Neutrophil (primary cell): Measurements from ENCODE around the gene PCLO.

Experiments used
- H3K27ac ChIP-seq: fragments of 200-600 bp; sonication (generic); 2 replicates; pipeline ENCODE4 v1.5.1; 2016; ENCODE audit warnings: mild to moderate bottlenecking, moderate library complexity
- H3K27me3 ChIP-seq: fragments of 200-600 bp; sonication (generic); 2 replicates; pipeline ENCODE4 v1.6.0; 2016; ENCODE audit warnings: mild to moderate bottlenecking
- H3K36me3 ChIP-seq: fragments of 200-600 bp; sonication (generic); 2 replicates; pipeline ENCODE4 v1.5.1; 2017
- H3K4me1 ChIP-seq, 2 experiments: fragments of 200-600 bp in 1 of 2; sonication (generic) in 1 of 2; 1 replicate in 1 of 2; 2 replicates in 1 of 2; pipeline versions ENCODE4 v1.5.1 to v1.6.1; 2013 to 2016; ENCODE audit warnings: low read depth in 1 of 2, low read length in 1 of 2, mild to moderate bottlenecking in 1 of 2, moderate library complexity in 1 of 2; ENCODE audit not compliant: control insufficient read depth in 1 of 2, insufficient read depth in 1 of 2
- H3K4me3 ChIP-seq, 2 experiments: fragments of 200-600 bp in 1 of 2; sonication (generic) in 1 of 2; 1 replicate in 1 of 2; 2 replicates in 1 of 2; pipeline ENCODE4 v1.5.1; 2013 to 2016; ENCODE audit warnings: low read depth in 1 of 2, low read length in 1 of 2, mild to moderate bottlenecking in 1 of 2, moderate library complexity in 1 of 2
- H3K9me3 ChIP-seq: fragments of 200-600 bp; sonication (generic); 2 replicates; pipeline ENCODE4 v1.5.1; 2016
- TF ChIP-seq, protein P1 (sequence below): fragments of 200-600 bp; sonication (generic); IDR thresholded peaks from 2 replicates; pipeline ENCODE4 v1.5.1; 2016; ENCODE audit warnings: antibody characterized with exemption

Gene PCLO, protein sequence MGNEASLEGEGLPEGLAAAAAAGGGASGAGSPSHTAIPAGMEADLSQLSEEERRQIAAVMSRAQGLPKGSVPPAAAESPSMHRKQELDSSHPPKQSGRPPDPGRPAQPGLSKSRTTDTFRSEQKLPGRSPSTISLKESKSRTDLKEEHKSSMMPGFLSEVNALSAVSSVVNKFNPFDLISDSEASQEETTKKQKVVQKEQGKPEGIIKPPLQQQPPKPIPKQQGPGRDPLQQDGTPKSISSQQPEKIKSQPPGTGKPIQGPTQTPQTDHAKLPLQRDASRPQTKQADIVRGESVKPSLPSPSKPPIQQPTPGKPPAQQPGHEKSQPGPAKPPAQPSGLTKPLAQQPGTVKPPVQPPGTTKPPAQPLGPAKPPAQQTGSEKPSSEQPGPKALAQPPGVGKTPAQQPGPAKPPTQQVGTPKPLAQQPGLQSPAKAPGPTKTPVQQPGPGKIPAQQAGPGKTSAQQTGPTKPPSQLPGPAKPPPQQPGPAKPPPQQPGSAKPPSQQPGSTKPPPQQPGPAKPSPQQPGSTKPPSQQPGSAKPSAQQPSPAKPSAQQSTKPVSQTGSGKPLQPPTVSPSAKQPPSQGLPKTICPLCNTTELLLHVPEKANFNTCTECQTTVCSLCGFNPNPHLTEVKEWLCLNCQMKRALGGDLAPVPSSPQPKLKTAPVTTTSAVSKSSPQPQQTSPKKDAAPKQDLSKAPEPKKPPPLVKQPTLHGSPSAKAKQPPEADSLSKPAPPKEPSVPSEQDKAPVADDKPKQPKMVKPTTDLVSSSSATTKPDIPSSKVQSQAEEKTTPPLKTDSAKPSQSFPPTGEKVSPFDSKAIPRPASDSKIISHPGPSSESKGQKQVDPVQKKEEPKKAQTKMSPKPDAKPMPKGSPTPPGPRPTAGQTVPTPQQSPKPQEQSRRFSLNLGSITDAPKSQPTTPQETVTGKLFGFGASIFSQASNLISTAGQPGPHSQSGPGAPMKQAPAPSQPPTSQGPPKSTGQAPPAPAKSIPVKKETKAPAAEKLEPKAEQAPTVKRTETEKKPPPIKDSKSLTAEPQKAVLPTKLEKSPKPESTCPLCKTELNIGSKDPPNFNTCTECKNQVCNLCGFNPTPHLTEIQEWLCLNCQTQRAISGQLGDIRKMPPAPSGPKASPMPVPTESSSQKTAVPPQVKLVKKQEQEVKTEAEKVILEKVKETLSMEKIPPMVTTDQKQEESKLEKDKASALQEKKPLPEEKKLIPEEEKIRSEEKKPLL (N-terminal part only)

GRCh38 chr7:83162402-83163256 is at the start of gene PCLO:
Gene PCLO (minus strand): TSS chr7:83162884. CDS start chr7:83162592, 292 bp downstream.
- Histone ChIP-seq H3K36me3 (no peaks in the 10 kb centered on the region), H3K4me3 (no peak within 1 kb of the TSS), H3K27ac (no peak within 1 kb of the TSS), H3K27me3 (peaks cover 50% of the 10 kb centered on the region), H3K4me1 (no peaks in the 10 kb centered on the region), H3K9me3 (no peaks in the 10 kb centered on the region)
- TF ChIP-seq, protein P1, sequence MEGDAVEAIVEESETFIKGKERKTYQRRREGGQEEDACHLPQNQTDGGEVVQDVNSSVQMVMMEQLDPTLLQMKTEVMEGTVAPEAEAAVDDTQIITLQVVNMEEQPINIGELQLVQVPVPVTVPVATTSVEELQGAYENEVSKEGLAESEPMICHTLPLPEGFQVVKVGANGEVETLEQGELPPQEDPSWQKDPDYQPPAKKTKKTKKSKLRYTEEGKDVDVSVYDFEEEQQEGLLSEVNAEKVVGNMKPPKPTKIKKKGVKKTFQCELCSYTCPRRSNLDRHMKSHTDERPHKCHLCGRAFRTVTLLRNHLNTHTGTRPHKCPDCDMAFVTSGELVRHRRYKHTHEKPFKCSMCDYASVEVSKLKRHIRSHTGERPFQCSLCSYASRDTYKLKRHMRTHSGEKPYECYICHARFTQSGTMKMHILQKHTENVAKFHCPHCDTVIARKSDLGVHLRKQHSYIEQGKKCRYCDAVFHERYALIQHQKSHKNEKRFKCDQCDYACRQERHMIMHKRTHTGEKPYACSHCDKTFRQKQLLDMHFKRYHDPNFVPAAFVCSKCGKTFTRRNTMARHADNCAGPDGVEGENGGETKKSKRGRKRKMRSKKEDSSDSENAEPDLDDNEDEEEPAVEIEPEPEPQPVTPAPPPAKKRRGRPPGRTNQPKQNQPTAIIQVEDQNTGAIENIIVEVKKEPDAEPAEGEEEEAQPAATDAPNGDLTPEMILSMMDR, result no peak

- Histone ChIP-seq H3K9me3 (no peaks in the 10 kb centered on the region), H3K4me1 (no peaks in the 10 kb centered on the region), H3K4me3 (no peak overlapping the region), H3K27me3 (no peaks in the 10 kb centered on the region), H3K27ac (no peak overlapping the region), H3K36me3 (no peaks in the 10 kb centered on the region)
- TF ChIP-seq, protein P1, result no peak
Measured at GRCh38 chr7:83211685-83212084, 49.0 kb upstream of the PCLO start.

DNA sequence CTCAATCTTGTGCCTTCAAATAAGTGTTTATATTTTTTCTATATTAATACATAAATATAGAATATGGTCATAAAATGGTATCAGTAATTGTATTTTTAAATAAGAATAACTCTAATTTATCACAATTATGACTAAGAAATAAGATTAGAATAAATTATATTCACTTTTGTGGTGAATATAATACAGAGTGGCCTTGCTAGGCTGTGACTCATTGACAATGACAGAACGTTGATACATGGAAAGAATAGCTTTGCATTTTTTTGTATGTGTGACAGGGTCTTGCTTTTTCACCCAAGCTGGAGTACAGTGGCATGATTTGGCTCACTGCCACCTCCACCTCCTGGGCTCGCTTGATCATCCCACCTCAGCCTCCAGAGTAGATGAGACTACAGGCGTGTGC is 47.8 kb upstream of the PCLO start:
- Histone ChIP-seq H3K4me1 (no peaks in the 10 kb centered on the region), H3K9me3 (no peaks in the 10 kb centered on the region), H3K27me3 (no peaks in the 10 kb centered on the region), H3K27ac (no peak overlapping the region), H3K4me3 (no peak overlapping the region), H3K36me3 (no peaks in the 10 kb centered on the region)
- TF ChIP-seq, protein P1, result no peak

DNA sequence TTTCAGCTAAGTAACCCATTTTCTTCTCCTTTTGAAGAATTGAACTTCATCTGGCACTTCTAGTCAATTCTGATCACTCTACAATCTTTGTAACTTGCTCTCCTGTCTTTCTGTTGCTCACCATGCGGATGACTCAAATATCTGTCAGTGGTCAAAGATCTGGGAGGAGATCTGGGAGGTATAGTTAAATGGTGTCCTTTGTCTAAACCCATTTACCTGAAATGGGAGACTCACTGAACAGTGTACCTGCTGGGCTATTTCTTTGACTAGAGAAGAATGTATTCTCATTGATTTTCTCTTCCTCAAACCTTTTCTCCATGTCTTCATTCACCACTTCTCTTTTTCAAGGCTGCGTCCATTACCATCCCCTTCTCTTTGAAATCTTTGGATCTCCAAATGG is 42.0 kb upstream of the PCLO start:
- TF ChIP-seq, protein P1, result no peak
- Histone ChIP-seq H3K4me1 (no peaks in the 10 kb centered on the region), H3K9me3 (no peaks in the 10 kb centered on the region), H3K27me3 (no peaks in the 10 kb centered on the region), H3K36me3 (no peaks in the 10 kb centered on the region), H3K27ac (no peak overlapping the region), H3K4me3 (no peak overlapping the region)
